ENCODE results near the gene SUPV3L1. TPM values are rescaled to one million over a fixed set of nuclear protein-coding genes. Genes with fewer than 3 reads are reported as not detected.
"Not testable (repeated sequence)": the region's sequence is repeated elsewhere in the genome, so short reads cannot be mapped to it uniquely, and the experiment has no call there.

SUPV3L1 gene
- 10 to 100 TPM; 23.4 to 53.7 (median 34.9) TPM for total RNA-seq

DNA sequence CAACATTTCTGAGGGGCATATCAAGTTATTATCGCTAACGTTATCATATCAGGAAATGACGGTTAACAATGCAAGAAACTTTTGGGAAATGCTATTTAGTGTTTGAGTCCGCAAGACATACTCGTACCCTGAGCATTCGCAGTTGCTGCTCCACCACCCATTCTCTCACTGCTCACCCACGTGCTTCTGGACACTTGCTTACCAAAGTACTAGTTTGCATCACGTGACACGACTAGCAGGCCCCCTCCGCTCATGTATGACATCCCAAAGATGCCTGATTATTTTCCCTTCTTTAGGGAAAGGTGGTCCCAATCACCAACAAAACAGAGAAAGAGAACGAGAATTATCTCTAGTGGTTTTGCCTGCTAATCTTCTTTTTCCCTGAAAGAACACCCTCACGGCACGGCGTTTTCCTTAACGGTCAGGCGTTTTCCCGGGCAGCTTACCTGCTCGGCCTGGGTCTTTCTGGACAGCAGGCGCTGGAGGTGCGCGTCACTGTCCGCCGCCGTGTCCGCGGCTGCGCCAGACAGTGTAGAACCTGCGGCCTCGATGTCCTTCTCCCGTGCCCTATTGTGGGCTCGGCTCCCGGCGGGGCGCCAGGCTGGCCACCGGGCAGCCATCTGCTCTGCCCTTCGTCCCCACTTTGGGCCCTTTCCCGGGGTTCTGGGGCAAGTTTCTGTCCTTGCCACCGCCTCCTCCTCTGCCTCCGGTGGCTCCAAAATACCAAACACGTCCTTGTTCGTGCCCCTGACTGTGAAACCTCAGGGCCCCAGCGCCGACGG, at the start of gene SUPV3L1:
Gene SUPV3L1, plus strand, starts transcription at position 492 of the 782 bp plus-strand sequence. Its CDS starts 58 bp downstream, at position 550.
- H3K4me3 ChIP-seq, result peak within 1 kb of the TSS; percentile 58 to 98 (median 94)
- 0% methylated on average over 32 to 44 of the region's 44 CpGs for WGBS, 2 donors
- no peaks in the 10 kb centered on the region for H3K9me3 ChIP-seq
- TF ChIP-seq POLR2A (IDR thresholded peaks at IDR 0.05), result peak; percentile 14 to 61
- TF ChIP-seq EP300 (IDR thresholded peaks at IDR 0.05), result peak; percentile 76 to 97
- TF ChIP-seq CTCF (IDR thresholded peaks at IDR 0.05), result peak in 2 of 5 experiments; percentile 49 to 67
- peaks cover 0 to 21% (median 0%) of the 10 kb centered on the region in 3 donors for H3K36me3 ChIP-seq
- H3K27ac ChIP-seq, result peak within 1 kb of the TSS; percentile 90 to 99 (median 94)
- H3K27me3 ChIP-seq, result no peaks in the 10 kb centered on the region
- H3K4me1 ChIP-seq, result peaks cover 0 to 43% (median 19%) of the 10 kb centered on the region in 4 donors
- DNase-seq (ENCODE audit: low spot score in 2 of 2), result peak; percentile 79 to 95

GRCh38 chr10:69130251-69130650, 49.8 kb upstream of the SUPV3L1 start:
- no peak for DNase-seq (ENCODE audit: low spot score in 2 of 2)
- Histone ChIP-seq H3K27me3 (no peaks in the 10 kb centered on the region), H3K4me1 (peaks cover 0 to 42% (median 7%) of the 10 kb centered on the region in 4 donors), H3K36me3 (peaks cover 0 to 19% (median 0%) of the 10 kb centered on the region in 3 donors), H3K27ac (no peak overlapping the region), H3K4me3 (no peak overlapping the region), H3K9me3 (no peaks in the 10 kb centered on the region)
- WGBS, 2 donors, result 36 to 44% methylated on average over 2 of the region's 2 CpGs
- TF ChIP-seq CTCF (IDR thresholded peaks at IDR 0.05), result no peak
- TF ChIP-seq EP300 (IDR thresholded peaks at IDR 0.05), result no peak
- no peak for TF ChIP-seq POLR2A (IDR thresholded peaks at IDR 0.05)

DNA sequence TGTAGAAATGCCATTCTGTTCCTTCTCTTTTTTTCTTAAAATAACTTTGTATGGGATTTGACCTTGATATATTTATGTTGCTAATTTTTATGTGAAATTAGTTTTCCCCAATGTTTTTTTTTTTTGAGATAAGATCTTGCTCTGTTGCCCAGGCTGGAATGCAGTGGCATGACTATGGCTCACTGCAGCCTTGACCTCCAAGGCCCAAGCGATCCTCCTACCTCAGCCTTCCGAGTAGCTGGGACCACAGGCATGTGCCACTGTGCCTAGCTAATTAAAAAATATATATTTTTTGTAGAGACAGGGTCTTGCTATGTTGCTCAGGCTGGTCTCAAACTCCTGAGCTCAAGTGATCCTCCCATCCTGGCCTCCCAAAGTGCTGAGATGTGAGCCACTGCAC, 40.1 kb upstream of the SUPV3L1 start:
- TF ChIP-seq EP300 (IDR thresholded peaks at IDR 0.05) (no peak), POLR2A (IDR thresholded peaks at IDR 0.05) (no peak), CTCF (IDR thresholded peaks at IDR 0.05) (no peak)
- DNase-seq (ENCODE audit: low spot score in 2 of 2), result no peak
- WGBS, 2 donors, result 93 to 94% methylated on average over 2 of the region's 2 CpGs

GRCh38 chr10:69141304-69141703, 38.7 kb upstream of the SUPV3L1 start:
- H3K4me3 ChIP-seq, result no peak overlapping the region
- no peak for TF ChIP-seq POLR2A (IDR thresholded peaks at IDR 0.05)
- no peak for TF ChIP-seq EP300 (IDR thresholded peaks at IDR 0.05)
- no peak for TF ChIP-seq CTCF (IDR thresholded peaks at IDR 0.05)
- no peak overlapping the region for H3K27ac ChIP-seq
- no peaks in the 10 kb centered on the region for H3K27me3 ChIP-seq
- 55 to 59% methylated on average over 1 of the region's 1 CpG for WGBS, 2 donors
- H3K4me1 ChIP-seq, result no peaks in the 10 kb centered on the region
- H3K36me3 ChIP-seq, result peaks cover 0 to 11% (median 0%) of the 10 kb centered on the region in 3 donors
- no peaks in the 10 kb centered on the region for H3K9me3 ChIP-seq
- DNase-seq (ENCODE audit: low spot score in 2 of 2), result no peak

More for the DNA sequence above, 40.1 kb upstream of the SUPV3L1 start:
- H3K36me3 ChIP-seq, result peaks cover 0 to 25% (median 0%) of the 10 kb centered on the region in 3 donors
- no peaks in the 10 kb centered on the region for H3K27me3 ChIP-seq
- no peak overlapping the region for H3K4me3 ChIP-seq
- H3K9me3 ChIP-seq, result no peaks in the 10 kb centered on the region
- no peaks in the 10 kb centered on the region for H3K4me1 ChIP-seq
- H3K27ac ChIP-seq, result no peak overlapping the region

DNA sequence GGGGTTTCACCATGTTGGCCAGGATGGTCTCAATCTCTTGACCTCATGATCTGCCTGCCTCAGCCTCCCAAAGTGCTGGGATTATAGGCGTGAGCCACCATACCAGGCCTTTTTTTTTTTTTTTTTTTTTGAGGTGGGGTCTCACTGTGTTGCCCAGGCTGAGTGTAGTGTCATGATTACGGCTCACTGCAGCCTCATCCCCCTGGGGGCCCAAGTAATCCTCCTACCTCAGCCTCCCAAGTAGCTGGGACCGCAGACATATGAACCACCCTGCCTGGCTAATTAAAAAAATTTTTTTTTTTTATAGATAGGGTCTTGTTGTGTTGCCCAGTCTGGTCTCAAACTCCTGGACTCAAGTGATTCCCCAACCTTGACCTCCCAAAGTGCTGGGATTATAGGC, 38.0 kb upstream of the SUPV3L1 start:
- not testable (repeated sequence) for H3K27ac ChIP-seq; H3K4me3 ChIP-seq; DNase-seq (ENCODE audit: low spot score in 2 of 2); H3K27me3 ChIP-seq; H3K9me3 ChIP-seq; H3K36me3 ChIP-seq; H3K4me1 ChIP-seq
- 93 to 98% methylated on average over 3 of the region's 3 CpGs for WGBS, 2 donors

Data from tibial nerve (tissue), 4 donors.